Fibroblast of lung (primary cell): ENCODE data around the gene ISYNA1.

Experiments used
- CTCF ChIP-seq, 2 donors: IDR thresholded peaks in 1 of 2; conservative IDR thresholded peaks in 1 of 2; 1 replicate in 1 of 2; 2 replicates in 1 of 2; pipeline ENCODE4 v1.5.1; 2011 to 2012; ENCODE audit warnings: low read length in 2 of 2, control low read depth in 1 of 2, inconsistent platforms in 1 of 2, low read depth in 1 of 2, mild to moderate bottlenecking in 1 of 2
- EZH2 ChIP-seq: IDR thresholded peaks from 2 replicates; pipeline ENCODE4 v1.5.1; 2012; ENCODE audit warnings: low read length, control low read depth, mild to moderate bottlenecking; ENCODE audit errors: missing control alignments

DNA sequence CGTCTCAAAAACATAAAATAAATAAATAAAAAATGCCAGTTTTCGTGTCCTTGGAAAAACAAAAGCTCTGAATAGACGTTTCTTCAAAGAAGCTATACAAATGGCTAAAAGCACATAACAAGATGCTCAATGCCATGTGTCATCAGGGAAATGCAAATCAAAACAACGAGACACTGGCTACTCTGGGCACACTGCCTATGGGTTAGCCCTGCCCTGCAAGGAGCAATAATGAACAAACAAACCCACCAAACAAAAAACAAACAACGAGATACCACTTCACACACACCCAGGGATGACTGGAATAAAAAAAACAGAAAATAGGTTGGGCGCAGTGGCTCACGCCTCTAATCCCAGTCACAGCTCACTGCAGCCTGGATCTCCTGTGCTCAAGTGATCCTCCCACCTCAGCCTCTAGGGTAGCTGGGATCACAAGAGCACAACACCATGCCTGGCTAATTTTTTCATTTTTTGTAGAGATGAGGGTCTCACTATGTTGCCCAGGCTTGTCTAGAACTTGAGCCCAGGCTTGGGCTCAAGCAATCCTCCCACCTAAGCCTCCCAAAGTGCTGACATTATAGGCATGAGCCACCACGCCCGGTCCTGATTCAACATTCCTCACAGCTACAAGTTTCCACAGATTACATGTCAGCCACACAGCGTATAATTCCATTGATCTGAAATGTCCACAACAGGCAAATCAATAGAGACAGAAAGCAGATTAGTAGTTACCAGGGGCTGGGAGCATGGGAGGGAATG, 15.5 kb upstream of the ISYNA1 start:
- TF ChIP-seq CTCF (conservative IDR thresholded peaks at IDR 0.05 in 1 of 2, IDR thresholded peaks at IDR 0.05 in 1 of 2; ENCODE audit: low read depth in 1 of 2, low read length in 2 of 2) (no peak), EZH2 (no peak)
